HG03159 (cell line): ENCODE measurements around the gene TBX4.

Source experiments
- ATAC-seq: cut with Tn5 transposase; IDR thresholded peaks from one replicate; pipeline ENCODE4 v1.9.1; 2021; ENCODE audit warnings: mild to moderate bottlenecking, moderate library complexity; ENCODE audit not compliant: unreplicated experiment

The TBX4 gene

DNA sequence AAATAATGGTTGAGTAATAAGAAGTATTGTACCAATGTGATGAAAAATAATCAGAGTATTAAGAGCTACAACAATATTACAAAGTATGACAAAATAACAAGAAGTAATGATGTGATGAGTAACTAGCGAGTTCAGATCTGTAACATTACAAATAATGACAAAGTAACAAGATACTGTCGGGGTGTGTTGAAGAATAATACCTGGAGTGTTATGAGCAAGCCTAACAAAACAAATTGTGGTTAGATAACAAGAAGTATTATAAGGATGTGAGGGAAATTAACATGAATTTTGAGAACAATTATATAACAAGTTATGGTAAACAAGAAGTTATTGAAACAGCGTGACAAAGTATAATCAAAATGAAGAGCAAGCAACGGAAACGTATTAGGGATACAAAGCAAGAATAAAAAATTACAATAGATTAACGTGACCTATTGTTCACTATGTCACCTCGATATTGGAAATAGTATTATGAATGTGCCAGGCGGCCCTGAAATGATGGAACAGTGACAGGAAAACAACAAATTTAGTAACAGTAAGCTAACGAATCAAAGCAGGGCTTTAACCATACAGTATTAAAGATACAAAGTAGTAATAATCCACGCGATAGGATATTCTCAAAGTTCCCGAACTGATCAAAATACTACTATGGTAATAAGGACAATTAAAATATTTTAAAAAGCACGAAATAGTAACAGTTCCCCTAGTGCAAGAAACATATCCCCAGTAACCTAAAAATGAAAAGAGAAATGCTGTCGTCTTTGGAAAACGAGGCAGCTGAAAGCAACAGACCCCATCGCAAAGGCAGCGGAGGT is 1.6 kb downstream of the TBX4 start:
- no peak for ATAC-seq

GRCh38 chr17:61454381-61455323 is 2.4 kb downstream of the TBX4 start:
- no peak for ATAC-seq

DNA sequence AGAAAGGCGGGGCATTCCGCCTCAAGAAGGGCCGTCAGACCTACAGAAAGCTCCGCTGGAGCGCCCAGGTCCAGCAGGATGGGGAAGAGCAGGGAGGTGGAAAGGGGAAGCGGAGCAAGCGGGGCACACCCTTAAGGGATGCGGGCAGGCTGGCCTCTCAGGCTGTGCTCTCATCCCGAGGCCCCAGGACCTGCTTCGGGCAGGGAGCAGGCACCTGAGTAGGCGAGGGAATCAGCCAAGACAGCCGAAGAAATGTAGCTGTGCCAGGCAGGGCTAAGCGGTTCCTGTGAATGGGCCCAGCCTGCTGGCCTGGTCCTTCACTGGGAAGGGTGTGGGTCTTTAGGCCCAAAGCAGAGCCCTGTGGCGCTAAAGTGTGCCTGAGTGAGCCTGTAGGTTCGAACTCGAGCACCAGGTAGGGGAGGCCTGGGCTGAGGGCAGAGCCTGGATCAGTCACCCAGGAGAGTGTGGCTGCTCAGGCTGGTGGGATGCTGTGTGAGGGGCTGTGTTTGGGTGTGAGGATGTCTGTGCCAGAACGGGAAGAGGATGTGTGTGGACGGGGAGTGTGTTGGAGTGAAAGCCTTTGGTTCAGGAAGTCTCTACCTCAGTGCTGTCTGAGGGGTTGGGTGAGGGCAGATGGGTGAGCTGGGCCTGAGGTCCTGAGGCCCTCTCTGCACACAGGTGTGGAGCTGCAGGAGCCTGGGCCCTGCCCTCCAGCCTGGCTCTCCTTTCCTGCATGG is 3.3 kb downstream of the TBX4 start:
- no peak for ATAC-seq

GRCh38 chr17:61456061-61456681 is 3.9 kb downstream of the TBX4 start:
- no peak for ATAC-seq

DNA sequence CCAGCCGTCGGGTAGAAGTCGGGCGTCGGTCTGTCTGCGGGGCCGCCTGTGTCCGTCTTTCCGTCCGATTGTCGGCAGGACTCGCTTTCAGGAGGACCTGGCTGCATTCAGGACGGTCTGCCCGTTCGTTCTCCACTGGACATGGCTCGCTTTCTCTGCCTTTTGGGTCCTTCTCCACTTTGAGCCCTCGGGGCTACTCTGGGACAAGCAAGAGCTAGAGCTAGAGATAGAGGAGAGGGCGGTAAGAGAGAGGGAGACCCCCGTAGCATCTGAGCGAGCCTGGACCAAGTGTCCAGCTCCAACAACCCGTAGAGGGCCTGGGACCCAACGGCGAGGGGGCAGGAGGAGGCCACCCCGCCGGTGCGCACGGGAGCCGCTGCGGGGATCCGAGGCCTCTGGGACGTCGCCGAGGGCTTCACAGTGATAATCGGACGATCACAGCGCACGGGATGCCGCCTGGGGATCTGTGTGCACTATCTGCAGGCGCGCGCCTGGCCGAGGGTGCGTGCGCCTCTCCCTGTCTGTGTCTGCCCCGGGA is 4.5 kb downstream of the TBX4 start:
- no peak for ATAC-seq

GRCh38 chr17:61457226-61457983 is 5.2 kb downstream of the TBX4 start:
- no peak for ATAC-seq

- ATAC-seq: no peak
These were observed 5.8 kb downstream of the TBX4 start for GRCh38 chr17:61458000-61458399.

- no peak for ATAC-seq
These were observed 6.4 kb downstream of the TBX4 start for GRCh38 chr17:61458421-61459141.

DNA sequence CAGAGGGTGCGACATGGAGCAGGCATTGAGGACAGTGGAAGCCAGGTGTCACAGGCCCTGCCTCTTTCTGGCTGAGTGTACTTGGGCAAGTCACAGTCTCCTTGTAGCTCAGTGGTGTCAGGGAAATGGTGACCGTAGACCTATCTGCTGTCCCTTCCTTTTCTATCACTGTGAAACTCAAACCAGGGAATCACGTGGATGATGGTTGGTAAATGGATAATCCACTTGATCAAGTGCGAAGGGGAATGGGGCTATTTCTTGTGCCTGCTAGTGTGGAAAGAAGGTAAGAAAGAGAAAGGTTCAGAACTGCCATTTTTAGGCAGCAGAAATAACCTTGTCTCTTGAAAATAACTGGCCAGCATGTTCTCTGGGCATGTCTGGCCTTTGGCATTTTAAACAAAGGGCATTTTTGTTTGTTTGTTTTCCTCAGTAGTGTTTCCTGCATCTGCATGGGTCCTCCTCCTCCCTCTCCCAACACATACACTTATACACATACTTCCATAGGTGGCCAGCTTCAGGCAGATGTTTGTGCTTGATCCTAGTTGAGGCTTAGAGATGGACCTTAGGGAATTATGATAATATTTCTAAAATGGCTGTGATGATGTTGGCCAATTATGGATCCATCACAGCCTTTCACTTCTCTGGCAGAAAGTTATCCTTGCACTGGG is 7.1 kb downstream of the TBX4 start:
- no peak for ATAC-seq

DNA sequence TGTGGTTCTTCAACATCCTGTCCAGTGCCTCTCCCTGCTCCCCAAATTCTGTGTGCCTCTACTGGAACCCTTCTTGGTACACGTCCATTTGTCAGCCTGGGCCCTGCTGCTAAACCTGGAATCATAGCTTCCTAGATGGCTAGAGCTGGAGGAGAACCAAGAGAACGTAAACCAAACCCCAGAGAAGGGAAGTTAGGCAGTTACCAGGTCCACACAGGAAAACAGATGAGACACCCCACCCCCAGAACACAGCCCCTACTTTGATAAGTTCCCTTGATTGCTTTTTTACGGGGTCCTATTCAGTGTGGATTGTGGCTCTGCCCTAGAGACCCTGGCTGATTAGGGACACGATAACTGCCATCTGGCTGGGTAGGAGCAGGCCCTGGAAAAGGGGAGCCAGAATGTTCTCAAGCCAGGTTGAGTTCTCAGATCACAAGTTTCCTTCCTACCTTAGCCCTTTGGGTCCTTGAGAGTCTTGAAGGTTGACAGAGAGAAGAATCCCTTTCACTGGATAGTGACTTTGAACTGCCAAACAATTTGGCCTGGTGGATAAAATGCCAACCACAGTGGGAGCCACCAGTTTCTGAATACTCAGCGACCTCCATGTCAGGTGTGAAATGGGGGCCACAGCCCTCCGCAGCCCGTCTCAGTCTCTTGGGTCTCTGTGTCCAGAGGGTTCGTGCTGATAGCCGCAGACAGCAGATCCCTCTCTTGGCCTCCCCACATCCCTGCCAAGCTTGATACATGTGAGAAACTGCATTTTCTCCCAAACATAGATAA is 7.9 kb downstream of the TBX4 start:
- ATAC-seq: no peak

GRCh38 chr17:61460796-61461585 is 8.8 kb downstream of the TBX4 start:
- ATAC-seq: no peak

- ATAC-seq: no peak
These were observed 9.4 kb downstream of the TBX4 start for GRCh38 chr17:61461586-61461966.

DNA sequence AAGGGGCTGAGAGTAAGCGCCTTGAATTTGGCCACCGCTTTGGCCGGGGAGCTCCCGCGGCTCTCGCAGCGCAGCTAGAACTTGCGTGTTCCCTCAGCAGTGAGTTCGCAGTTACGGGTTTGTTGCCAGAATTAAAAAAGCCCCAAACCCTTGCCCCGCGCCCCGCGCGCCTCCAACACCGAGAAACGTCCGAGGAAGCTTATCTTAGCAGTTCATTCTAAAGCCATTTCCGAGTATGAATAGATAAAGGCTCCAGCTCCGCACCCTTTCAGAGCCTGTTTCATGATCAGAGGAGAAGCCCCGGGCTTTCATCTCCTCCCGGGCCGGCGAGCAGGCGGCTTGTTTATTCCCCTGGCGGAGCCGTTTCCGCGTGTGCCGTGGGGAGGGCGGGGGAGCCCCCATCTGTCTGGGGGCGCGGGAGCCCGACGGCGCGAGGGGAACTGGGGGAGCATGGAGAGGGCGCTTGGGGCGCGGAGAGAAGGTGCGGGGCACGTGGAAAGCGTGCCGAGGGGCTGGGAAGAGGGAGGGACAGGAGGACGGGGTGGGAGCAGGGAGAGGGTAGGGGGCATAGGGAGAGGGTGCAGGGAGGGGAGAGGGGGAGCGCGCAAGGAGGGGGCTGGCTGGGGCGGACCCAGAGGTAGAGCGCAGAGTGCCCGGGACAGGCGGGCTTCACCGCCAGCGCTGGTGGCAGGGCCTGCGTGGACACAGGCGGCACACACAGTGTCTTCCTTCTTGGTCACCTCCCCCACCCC is 9.9 kb downstream of the TBX4 start:
- no peak for ATAC-seq

GRCh38 chr17:61462719-61463315 is 10.6 kb downstream of the TBX4 start:
- ATAC-seq: no peak

GRCh38 chr17:61463316-61464129 is 11.3 kb downstream of the TBX4 start:
- no peak for ATAC-seq
